ENCODE measurements around the gene AUTS2.

- TF ChIP-seq CTCF (conservative IDR thresholded peaks at IDR 0.05 in 1 of 2, IDR thresholded peaks at IDR 0.05 in 1 of 2; ENCODE audit: low read depth in 1 of 2, low read length in 2 of 2) (no peak), EZH2 (IDR thresholded peaks at IDR 0.05; ENCODE audit: low read length, missing control alignments) (no peak)
Measured at GRCh38 chr7:70582927-70583895, 984.9 kb downstream of the AUTS2 start.
